ENCODE results near the gene SLC25A1. TPM values are rescaled to one million over a fixed set of nuclear protein-coding genes. Genes with fewer than 3 reads are reported as not detected.

Gene SLC25A1
- total RNA-seq, 1 donor from 2014 or later, result 31.7 TPM

GRCh38 chr22:19201130-19201868 lies 22.8 kb upstream of the SLC25A1 start:
- intact Hi-C loops (cut with micrococcal nuclease), result no loop called here
- Mint-ChIP-seq H3K27ac (no peak overlapping the region), H3K4me3 (no peak overlapping the region), H3K27me3 (ENCODE audit: insufficient read depth) (peaks cover 19% of the 10 kb centered on the region), H3K4me1 (ENCODE audit: low read depth) (no peaks in the 10 kb centered on the region), H3K9me3 (no peaks in the 10 kb centered on the region), H3K36me3 (ENCODE audit: low read depth) (no peaks in the 10 kb centered on the region)
- DNase-seq (ENCODE audit: low spot score), result no peak

- H3K36me3 Mint-ChIP-seq (ENCODE audit: low read depth), result no peaks in the 10 kb centered on the region
- intact Hi-C loops (cut with micrococcal nuclease), result no loop called here
- H3K27me3 Mint-ChIP-seq (ENCODE audit: insufficient read depth), result peaks cover 16% of the 10 kb centered on the region
- peaks cover 14% of the 10 kb centered on the region for H3K4me1 Mint-ChIP-seq (ENCODE audit: low read depth)
- H3K9me3 Mint-ChIP-seq, result no peaks in the 10 kb centered on the region
- H3K4me3 Mint-ChIP-seq, result no peak overlapping the region
- no peak overlapping the region for H3K27ac Mint-ChIP-seq
- DNase-seq (ENCODE audit: low spot score), result no peak
Measured at GRCh38 chr22:19199479-19199878, 20.9 kb upstream of the SLC25A1 start.

DNA sequence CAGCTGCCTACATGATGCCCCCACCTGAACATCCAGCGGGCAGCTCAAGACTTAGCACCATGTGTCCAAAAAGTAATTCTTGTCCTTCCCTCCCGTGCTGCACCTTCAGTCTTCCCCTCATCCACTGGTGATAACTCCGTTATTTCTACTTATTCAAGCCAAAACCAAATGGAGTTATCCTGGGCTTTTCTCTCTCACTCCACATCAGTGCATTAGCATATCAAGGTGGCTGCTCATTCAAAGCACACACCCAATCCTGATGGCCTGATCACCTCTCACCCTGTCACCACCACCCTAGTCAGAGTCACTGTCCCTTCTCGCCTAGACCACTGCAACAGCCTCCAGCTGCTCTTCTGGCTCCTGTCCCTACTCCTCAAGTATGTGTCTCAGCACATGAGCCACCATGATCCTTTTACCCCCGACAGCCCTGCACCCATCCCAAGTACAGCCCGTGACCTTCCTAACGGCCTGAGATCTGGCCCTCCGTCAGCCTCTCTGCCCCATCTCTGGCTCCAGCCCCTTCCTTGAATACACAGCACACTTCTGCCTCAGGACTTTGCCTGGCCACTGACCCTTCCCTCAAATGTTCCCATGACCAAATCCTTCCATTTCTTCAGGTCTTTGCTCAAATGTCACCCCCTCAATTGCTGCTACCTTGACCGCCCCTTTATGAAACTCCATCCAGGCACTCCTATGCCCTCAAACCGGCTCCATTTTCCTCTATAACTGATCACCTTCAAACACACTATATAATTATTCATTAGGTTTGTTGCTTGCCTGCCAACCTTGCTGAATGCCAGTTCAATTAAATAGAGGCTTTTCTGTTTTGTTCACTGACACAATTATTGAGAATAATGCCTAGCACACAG lies 19.7 kb upstream of the SLC25A1 start:
- Mint-ChIP-seq H3K4me3 (no peak overlapping the region), H3K36me3 (ENCODE audit: low read depth) (no peaks in the 10 kb centered on the region), H3K9me3 (no peaks in the 10 kb centered on the region), H3K4me1 (ENCODE audit: low read depth) (peaks cover 14% of the 10 kb centered on the region), H3K27me3 (ENCODE audit: insufficient read depth) (peaks cover 9% of the 10 kb centered on the region), H3K27ac (no peak overlapping the region)
- DNase-seq (ENCODE audit: low spot score), result no peak
- intact Hi-C loops (cut with micrococcal nuclease), result no loop called here

GRCh38 chr22:19196841-19197612 lies 18.5 kb upstream of the SLC25A1 start:
- no peak overlapping the region for H3K4me3 Mint-ChIP-seq
- intact Hi-C loops (cut with micrococcal nuclease), result no loop called here
- H3K36me3 Mint-ChIP-seq (ENCODE audit: low read depth), result no peaks in the 10 kb centered on the region
- H3K27ac Mint-ChIP-seq, result no peak overlapping the region
- DNase-seq (ENCODE audit: low spot score), result no peak
- peaks cover 9% of the 10 kb centered on the region for H3K27me3 Mint-ChIP-seq (ENCODE audit: insufficient read depth)
- H3K9me3 Mint-ChIP-seq, result no peaks in the 10 kb centered on the region
- peaks cover 14% of the 10 kb centered on the region for H3K4me1 Mint-ChIP-seq (ENCODE audit: low read depth)

- H3K36me3 Mint-ChIP-seq (ENCODE audit: low read depth), result no peaks in the 10 kb centered on the region
- intact Hi-C loops (cut with micrococcal nuclease), result no loop called here
- no peaks in the 10 kb centered on the region for H3K9me3 Mint-ChIP-seq
- DNase-seq (ENCODE audit: low spot score), result no peak
- H3K27ac Mint-ChIP-seq, result no peak overlapping the region
- H3K4me3 Mint-ChIP-seq, result no peak overlapping the region
- H3K4me1 Mint-ChIP-seq (ENCODE audit: low read depth), result peaks cover 14% of the 10 kb centered on the region
- peaks cover 9% of the 10 kb centered on the region for H3K27me3 Mint-ChIP-seq (ENCODE audit: insufficient read depth)
Measured at GRCh38 chr22:19195796-19196731, 17.5 kb upstream of the SLC25A1 start.

GRCh38 chr22:19194766-19195536 lies 16.4 kb upstream of the SLC25A1 start:
- Mint-ChIP-seq H3K4me3 (no peak overlapping the region), H3K4me1 (ENCODE audit: low read depth) (peaks cover 14% of the 10 kb centered on the region), H3K27ac (no peak overlapping the region), H3K27me3 (ENCODE audit: insufficient read depth) (peaks cover 9% of the 10 kb centered on the region), H3K36me3 (ENCODE audit: low read depth) (no peaks in the 10 kb centered on the region), H3K9me3 (no peaks in the 10 kb centered on the region)
- intact Hi-C loops (cut with micrococcal nuclease), result no loop called here
- DNase-seq (ENCODE audit: low spot score), result no peak

DNA sequence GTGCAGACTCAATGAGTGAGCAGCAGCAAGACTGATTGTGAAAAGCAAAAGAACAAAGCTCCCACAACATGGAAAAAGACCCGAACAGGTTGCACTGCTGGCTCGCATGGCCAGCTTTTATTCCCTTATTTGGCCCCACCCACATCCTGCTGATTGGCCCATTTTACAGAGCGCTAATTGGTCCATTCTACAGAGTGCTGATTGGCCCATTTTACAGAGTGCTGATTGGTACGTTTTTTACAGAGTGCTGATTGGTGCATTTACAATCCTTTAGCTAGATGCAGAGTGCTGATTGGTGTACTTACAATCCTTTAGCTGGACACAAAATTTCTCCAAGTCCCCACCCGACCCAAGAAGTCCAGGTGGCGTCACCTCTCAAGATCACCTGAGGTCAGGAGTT lies 15.3 kb upstream of the SLC25A1 start:
- DNase-seq (ENCODE audit: low spot score), result no peak
- no peak overlapping the region for H3K4me3 Mint-ChIP-seq
- intact Hi-C loops (cut with micrococcal nuclease), result no loop called here
- no peaks in the 10 kb centered on the region for H3K36me3 Mint-ChIP-seq (ENCODE audit: low read depth)
- H3K9me3 Mint-ChIP-seq, result no peaks in the 10 kb centered on the region
- no peak overlapping the region for H3K27ac Mint-ChIP-seq
- peaks cover 4% of the 10 kb centered on the region for H3K27me3 Mint-ChIP-seq (ENCODE audit: insufficient read depth)
- H3K4me1 Mint-ChIP-seq (ENCODE audit: low read depth), result peaks cover 14% of the 10 kb centered on the region

DNA sequence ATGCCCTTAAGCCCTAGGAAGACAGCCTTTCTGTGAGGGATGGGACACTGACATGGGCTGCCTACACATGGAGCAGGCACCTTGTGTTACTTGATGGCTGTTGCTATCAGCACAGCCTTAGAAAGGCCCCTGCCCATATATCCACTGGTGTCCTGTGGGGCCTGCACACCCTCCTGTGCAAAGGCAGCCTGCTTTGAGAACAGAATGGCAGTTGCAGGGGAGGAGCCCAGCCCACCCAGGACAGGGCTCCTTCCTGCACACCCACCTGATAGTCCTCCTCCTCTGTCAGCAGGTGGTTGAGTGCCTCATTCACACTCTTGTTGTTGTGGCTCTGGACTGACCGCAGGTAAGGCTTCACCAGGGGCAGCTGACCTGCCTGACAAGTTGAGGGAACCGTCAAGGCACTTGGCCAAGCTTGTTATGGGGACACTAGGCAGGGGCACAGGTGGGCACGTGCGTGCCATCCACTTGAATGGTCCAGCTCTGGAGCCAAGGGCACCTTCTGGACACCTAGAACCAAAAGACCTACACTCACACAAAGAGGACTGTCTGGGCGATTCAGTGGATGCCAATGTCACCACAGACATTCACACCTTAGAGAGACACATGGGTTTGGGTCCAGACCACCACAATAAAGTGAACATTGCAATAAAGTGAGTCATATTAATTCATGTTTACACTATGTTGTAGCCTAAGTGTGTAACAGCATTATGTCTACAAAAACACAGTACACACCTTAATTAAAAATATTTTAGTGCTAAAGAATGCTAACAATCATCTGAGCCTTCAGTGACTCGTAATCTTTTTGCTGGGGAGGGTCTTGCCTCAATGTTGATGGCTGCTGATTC lies 9.4 kb upstream of the SLC25A1 start:
- no peak overlapping the region for H3K27ac Mint-ChIP-seq
- H3K27me3 Mint-ChIP-seq (ENCODE audit: insufficient read depth), result peaks cover 5% of the 10 kb centered on the region
- intact Hi-C loops (cut with micrococcal nuclease), result no loop called here
- DNase-seq (ENCODE audit: low spot score), result no peak
- H3K9me3 Mint-ChIP-seq, result no peaks in the 10 kb centered on the region
- H3K4me3 Mint-ChIP-seq, result no peak overlapping the region
- H3K36me3 Mint-ChIP-seq (ENCODE audit: low read depth), result no peaks in the 10 kb centered on the region
- no peaks in the 10 kb centered on the region for H3K4me1 Mint-ChIP-seq (ENCODE audit: low read depth)

DNA sequence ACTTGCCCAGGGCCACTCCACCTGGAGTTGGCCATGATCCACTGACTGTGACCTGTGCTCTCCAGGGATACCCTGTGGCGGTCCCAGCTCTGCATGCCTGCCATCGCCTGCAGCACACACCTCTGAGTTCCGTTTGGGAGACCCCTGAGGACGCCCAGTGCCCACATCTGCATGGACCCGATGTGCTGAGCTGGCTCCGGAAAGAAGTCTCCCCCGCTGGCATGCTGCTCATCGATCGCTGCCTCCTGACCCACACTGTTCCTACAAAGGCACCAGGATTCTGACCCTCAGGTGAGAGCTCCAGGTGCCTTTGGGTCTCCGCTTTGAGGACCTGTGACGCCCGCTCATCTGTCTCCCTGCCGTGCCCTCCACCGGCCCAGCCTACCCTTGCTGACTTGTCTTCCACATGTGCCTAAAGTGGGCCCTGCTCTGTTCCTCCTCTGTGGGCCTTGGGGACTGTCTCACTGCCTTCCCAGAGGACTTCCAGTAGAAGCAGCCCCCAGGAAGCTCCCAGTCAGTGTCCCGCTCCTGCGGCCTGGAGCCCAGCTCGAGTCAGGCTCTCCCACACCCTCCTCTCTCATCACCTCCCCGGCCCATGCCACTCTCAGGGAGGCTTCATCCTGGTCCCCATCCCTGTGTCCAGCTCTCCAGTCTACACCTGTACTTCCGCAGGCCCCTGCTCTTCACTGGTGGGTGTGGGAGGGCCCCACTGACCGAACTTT lies 5.9 kb upstream of the SLC25A1 start:
- intact Hi-C loops (cut with micrococcal nuclease), result no loop called here
- H3K9me3 Mint-ChIP-seq, result no peaks in the 10 kb centered on the region
- no peak for DNase-seq (ENCODE audit: low spot score)
- no peaks in the 10 kb centered on the region for H3K36me3 Mint-ChIP-seq (ENCODE audit: low read depth)
- H3K4me3 Mint-ChIP-seq, result no peak overlapping the region
- H3K4me1 Mint-ChIP-seq (ENCODE audit: low read depth), result peaks cover 21% of the 10 kb centered on the region
- no peak overlapping the region for H3K27ac Mint-ChIP-seq
- peaks cover 9% of the 10 kb centered on the region for H3K27me3 Mint-ChIP-seq (ENCODE audit: insufficient read depth)

DNA sequence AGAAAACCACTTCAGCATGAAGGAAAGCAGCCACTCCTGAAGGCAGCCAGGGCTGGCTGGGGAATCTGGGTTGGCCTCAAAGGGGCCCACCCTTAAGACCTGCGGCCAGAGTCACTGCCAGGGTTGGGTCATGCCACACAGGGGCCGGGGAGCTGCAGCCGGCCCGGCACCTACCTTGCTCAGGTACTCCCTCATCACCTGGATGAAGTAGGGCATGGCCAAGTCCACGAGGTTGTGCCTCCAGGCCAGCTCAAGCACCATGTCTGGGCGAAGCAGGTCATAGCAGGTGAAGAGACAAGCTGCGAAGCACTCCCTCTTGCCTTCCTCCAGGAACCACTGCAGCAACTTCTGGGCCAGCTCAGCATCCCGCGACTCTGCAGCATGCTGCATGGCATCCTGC lies 4.7 kb upstream of the SLC25A1 start:
- Mint-ChIP-seq H3K9me3 (no peaks in the 10 kb centered on the region), H3K27ac (no peak overlapping the region), H3K27me3 (ENCODE audit: insufficient read depth) (peaks cover 7% of the 10 kb centered on the region), H3K36me3 (ENCODE audit: low read depth) (no peaks in the 10 kb centered on the region), H3K4me1 (ENCODE audit: low read depth) (peaks cover 24% of the 10 kb centered on the region), H3K4me3 (no peak overlapping the region)
- no peak for DNase-seq (ENCODE audit: low spot score)
- intact Hi-C loops (cut with micrococcal nuclease), result no loop called here
